HepG2 (cell line): ENCODE results near the gene ACTN4. TPM values are rescaled to one million over a fixed set of nuclear protein-coding genes. Genes with fewer than 3 reads are reported as not detected.
A peak's percentile ranks its signal among the peaks of the same experiment; 100 is the strongest.

Source experiments
- AFF4 ChIP-seq: sonication (generic); formaldehyde crosslinking; IDR thresholded peaks from 2 replicates; pipeline ENCODE4 v1.4.0; 2020; ENCODE audit warnings: missing genetic modification reagents
- ARNT ChIP-seq: fragments of 450-650 bp; IDR thresholded peaks from 2 replicates; pipeline ENCODE4 v1.6.1; 2017
- BRF2 ChIP-seq: sonication (generic); formaldehyde crosslinking; IDR thresholded peaks from 2 replicates; pipeline ENCODE4 v1.8.1; 2022; ENCODE audit warnings: mild to moderate bottlenecking, missing genetic modification reagents
- HDAC2 ChIP-seq: sonication (generic); formaldehyde crosslinking; IDR thresholded peaks from 2 replicates; pipeline ENCODE4 v1.4.0; 2020; ENCODE audit warnings: missing genetic modification reagents
- HIVEP1 ChIP-seq: sonication (generic); formaldehyde crosslinking; IDR thresholded peaks from 2 replicates; pipeline ENCODE4 v1.4.0; 2020; ENCODE audit warnings: mild to moderate bottlenecking, missing genetic modification reagents
- HNF1A ChIP-seq, 2 experiments: sonication (generic) in 1 of 2; formaldehyde crosslinking in 1 of 2; IDR thresholded peaks; 2 replicates each; pipeline versions ENCODE4 v1.4.0 to v1.6.1; 2016 to 2020; ENCODE audit warnings: borderline replicate concordance in 1 of 2, low read depth in 1 of 2, mild to moderate bottlenecking in 1 of 2, missing genetic modification reagents in 1 of 2
- LRRFIP1 ChIP-seq: sonication (generic); formaldehyde crosslinking; conservative IDR thresholded peaks from 2 replicates; pipeline ENCODE4 v1.4.0; 2020; ENCODE audit warnings: missing genetic modification reagents
- NAIF1 ChIP-seq: sonication (generic); formaldehyde crosslinking; IDR thresholded peaks from 2 replicates; pipeline ENCODE4 v1.5.0; 2020; ENCODE audit warnings: mild to moderate bottlenecking, missing genetic modification reagents, borderline replicate concordance
- REPIN1 ChIP-seq: sonication (generic); formaldehyde crosslinking; IDR thresholded peaks from 2 replicates; pipeline ENCODE4 v1.8.0; 2022; ENCODE audit warnings: missing genetic modification reagents, low read depth, mild to moderate bottlenecking, borderline replicate concordance
- SMAD9 ChIP-seq: sonication (generic); formaldehyde crosslinking; IDR thresholded peaks from 2 replicates; pipeline ENCODE4 v1.5.1; 2020; ENCODE audit warnings: mild to moderate bottlenecking, missing genetic modification reagents
- TBX3 ChIP-seq: fragments of 450-650 bp; IDR thresholded peaks from 2 replicates; pipeline ENCODE4 v1.6.1; 2017; ENCODE audit warnings: antibody characterized with exemption, mild to moderate bottlenecking, inconsistent platforms, borderline replicate concordance
- WIZ ChIP-seq: sonication (generic); formaldehyde crosslinking; IDR thresholded peaks from 2 replicates; pipeline ENCODE4 v1.5.1; 2020; ENCODE audit warnings: mild to moderate bottlenecking, missing genetic modification reagents
- ZFX ChIP-seq: sonication (generic); formaldehyde crosslinking; IDR thresholded peaks from 2 replicates; pipeline ENCODE4 v1.4.0; 2020; ENCODE audit warnings: mild to moderate bottlenecking, low read depth, missing genetic modification reagents, moderate library complexity
- ZNF224 ChIP-seq: sonication (generic); formaldehyde crosslinking; IDR thresholded peaks from 2 replicates; pipeline ENCODE4 v1.5.0; 2020; ENCODE audit warnings: mild to moderate bottlenecking, missing genetic modification reagents
- ZNF230 ChIP-seq: sonication (generic); formaldehyde crosslinking; IDR thresholded peaks from 2 replicates; pipeline ENCODE4 v1.4.0; 2020; ENCODE audit warnings: mild to moderate bottlenecking, missing genetic modification reagents
- ZNF235 ChIP-seq: sonication (generic); formaldehyde crosslinking; IDR thresholded peaks from 2 replicates; pipeline ENCODE4 v1.8.1; 2023; ENCODE audit warnings: mild to moderate bottlenecking, missing genetic modification reagents, borderline replicate concordance
- ZNF331 ChIP-seq: sonication (generic); formaldehyde crosslinking; IDR thresholded peaks from 2 replicates; pipeline ENCODE4 v1.4.0; 2020; ENCODE audit warnings: missing genetic modification reagents
- ZNF724P ChIP-seq: sonication (generic); formaldehyde crosslinking; IDR thresholded peaks from 2 replicates; pipeline ENCODE4 v1.8.0; 2022; ENCODE audit warnings: missing genetic modification reagents, borderline replicate concordance
- ZNF792 ChIP-seq: IDR thresholded peaks from 2 replicates; pipeline ENCODE4 v1.6.1; 2016
- polyA plus RNA-seq, 8 experiments: library from polyadenylated mRNA; depleted of rRNA in 3 of 8; stranded (reverse) in 7 of 8; unstranded in 1 of 8; fragments of >200 nt; fragmentation: Illumina TruSeq in 4 of 8; extraction: Trizol in 4 of 8; gene quantifications; 2 replicates each; pipeline versions ENCODE4 v1.2.1 to v1.2.3, GENCODE V29; 2011 to 2016; ENCODE audit warnings: low read depth in 4 of 8, missing spikeins in 1 of 8, mixed read lengths in 1 of 8; ENCODE audit not compliant: insufficient read depth in 1 of 8
- total RNA-seq, 5 experiments: library from RNA; depleted of rRNA; stranded (reverse); fragments of >200 nt; fragmentation: Illumina TruSeq; extraction: Trizol; gene quantifications; 2 replicates each; pipeline ENCODE4 v1.2.3, GENCODE V29; 2016; ENCODE audit warnings: low read depth in 1 of 5

ACTN4 gene
- total and polyA plus RNA-seq, 2 of the 13 experiments (the other 11 are each of a cell fraction or from before 2014, with no cell fraction given) = 171 to 192 TPM

GRCh38 chr19:38759590-38760003, 112.1 kb downstream of the ACTN4 start (continued):
- no peak for TF ChIP-seq AFF4
- TF ChIP-seq BRF2 (CRISPR knock-in tag) = 0 out of 2 replicates have a peak, but pooled peaks have one; percentile 23
- TF ChIP-seq REPIN1 (CRISPR knock-in tag) = peak; percentile 57; the same call in 1 of the 2 replicates
- TF ChIP-seq LRRFIP1 (CRISPR knock-in tag) = no peak
- TF ChIP-seq ZNF235 (CRISPR knock-in tag) = no peak
- peak; percentile 57; the same call in 1 of the 2 replicates for TF ChIP-seq TBX3
- TF ChIP-seq ZNF792 (CRISPR knock-in tag) = 0 out of 2 replicates have a peak, but pooled peaks have one; percentile 67
- TF ChIP-seq ZNF230 = no peak
- TF ChIP-seq HIVEP1 (CRISPR knock-in tag) = no peak
- TF ChIP-seq HDAC2 (CRISPR knock-in tag) = peak; percentile 93
- TF ChIP-seq ZFX = peak; percentile 55; the same call in 1 of the 2 replicates
- TF ChIP-seq ZNF331 (CRISPR knock-in tag) = peak; percentile 87
- TF ChIP-seq ARNT = no peak
- no peak; the same call in 1 of the 2 replicates for TF ChIP-seq NAIF1 (CRISPR knock-in tag)
- TF ChIP-seq ZNF724P (CRISPR knock-in tag) = no peak
- peak; percentile 84 for TF ChIP-seq HNF1A (IDR thresholded peaks at IDR 0.05; ENCODE audit: low read depth)
- peak; percentile 89 for TF ChIP-seq HNF1A (CRISPR knock-in tag; IDR thresholded peaks at IDR 0.05; ENCODE audit: borderline replicate concordance)
- TF ChIP-seq SMAD9 (CRISPR knock-in tag) = no peak
- TF ChIP-seq WIZ (CRISPR knock-in tag) = no peak
- no peak for TF ChIP-seq ZNF224
